Ectodermal cell (in vitro differentiated cells): Measurements from ENCODE around the gene YEATS4.

Experiments used
- H3K27ac ChIP-seq: 2 replicates; pipeline ENCODE4 v1.7.0; 2013; ENCODE audit warnings: mild to moderate bottlenecking, low read depth, low read length; ENCODE audit not compliant: insufficient read depth, poor library complexity, severe bottlenecking
- H3K27me3 ChIP-seq: 2 replicates; pipeline ENCODE4 v1.7.0; 2013; ENCODE audit warnings: mild to moderate bottlenecking, low read length; ENCODE audit not compliant: insufficient read depth, control insufficient read depth, poor library complexity, severe bottlenecking
- H3K36me3 ChIP-seq: one replicate; pipeline ENCODE4 v1.7.0; 2013; ENCODE audit warnings: low read length; ENCODE audit not compliant: control insufficient read depth, insufficient read depth
- H3K4me1 ChIP-seq: one replicate; pipeline ENCODE4 v1.7.0; 2013; ENCODE audit warnings: low read length; ENCODE audit not compliant: control insufficient read depth, insufficient read depth
- H3K4me3 ChIP-seq: 2 replicates; pipeline ENCODE4 v1.7.0; 2013; ENCODE audit warnings: low read depth, low read length, control low read depth; ENCODE audit not compliant: insufficient read depth
- H3K9me3 ChIP-seq: 2 replicates; pipeline ENCODE4 v1.7.0; 2013; ENCODE audit warnings: mild to moderate bottlenecking, low read length, moderate library complexity; ENCODE audit not compliant: control insufficient read depth
- WGBS, 2 experiments: methylation state at CpG; one replicate each; pipeline ENCODE4 v1.1.7; 2013; ENCODE audit warnings: missing lambda C conversion rate in 2 of 2; 5-methylcytosine and 5-hydroxymethylcytosine counted together

Gene YEATS4

GRCh38 chr12:69351462-69352236 is 7.9 kb upstream of the YEATS4 start:
- Histone ChIP-seq H3K27me3 (no peaks in the 10 kb centered on the region), H3K9me3 (no peaks in the 10 kb centered on the region), H3K36me3 (no peaks in the 10 kb centered on the region), H3K4me3 (no peak overlapping the region), H3K4me1 (peaks cover 9% of the 10 kb centered on the region), H3K27ac (no peak overlapping the region)
- 70 to 92% methylated on average over 2 of the region's 2 CpGs for WGBS, 2 experiments

DNA sequence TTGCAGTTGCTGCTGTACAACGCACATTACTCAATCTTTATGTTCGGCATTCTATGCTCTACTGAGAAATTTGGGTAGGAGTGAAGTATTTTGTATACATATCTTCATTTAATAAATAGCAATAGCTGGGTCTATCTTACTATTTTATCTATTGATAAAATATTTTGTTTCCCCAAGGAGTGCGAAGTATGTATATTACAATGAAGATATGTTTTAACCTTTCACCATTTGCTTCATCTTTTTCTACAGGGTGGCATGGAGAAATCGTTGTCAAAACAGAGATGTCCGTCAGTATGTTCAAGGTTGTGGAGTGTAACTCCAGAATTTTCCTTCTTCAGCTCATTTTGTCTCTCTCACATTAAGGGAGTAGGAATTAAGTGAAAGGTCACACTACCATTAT is 6.6 kb upstream of the YEATS4 start:
- no peak overlapping the region for H3K27ac ChIP-seq
- H3K4me3 ChIP-seq: no peak overlapping the region
- no peaks in the 10 kb centered on the region for H3K9me3 ChIP-seq
- H3K4me1 ChIP-seq: peaks cover 9% of the 10 kb centered on the region
- WGBS, 2 experiments: 98 to 100% methylated on average over 2 to 4 of the region's 5 CpGs
- H3K27me3 ChIP-seq: no peaks in the 10 kb centered on the region
- no peaks in the 10 kb centered on the region for H3K36me3 ChIP-seq

DNA sequence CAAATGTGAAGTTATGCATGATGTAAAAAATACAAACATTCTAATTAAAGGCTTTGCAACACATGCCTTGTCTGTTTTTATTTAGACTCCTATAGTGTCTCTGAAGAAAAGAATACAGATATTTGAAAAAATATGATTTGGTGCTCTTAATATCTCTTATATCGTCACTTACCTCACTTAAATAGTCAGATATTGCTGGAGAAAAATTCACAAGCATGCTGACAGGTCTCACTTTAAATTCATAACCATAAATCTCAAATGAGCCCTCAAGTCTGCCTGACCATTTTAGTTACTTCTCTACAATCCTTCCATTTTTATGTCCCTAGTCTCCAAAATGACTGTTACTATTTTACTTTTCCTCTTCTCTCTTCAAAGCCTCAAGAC is 5.4 kb upstream of the YEATS4 start:
- Histone ChIP-seq H3K27me3 (no peaks in the 10 kb centered on the region), H3K4me3 (no peak overlapping the region), H3K4me1 (peaks cover 9% of the 10 kb centered on the region), H3K9me3 (no peaks in the 10 kb centered on the region), H3K36me3 (no peaks in the 10 kb centered on the region), H3K27ac (no peak overlapping the region)
- 91 to 94% methylated on average over 1 of the region's 1 CpG for WGBS, 2 experiments

- 95 to 97% methylated on average over 1 of the region's 1 CpG for WGBS, 2 experiments
- H3K9me3 ChIP-seq: no peaks in the 10 kb centered on the region
- no peak overlapping the region for H3K27ac ChIP-seq
- H3K4me1 ChIP-seq: peaks cover 9% of the 10 kb centered on the region
- H3K4me3 ChIP-seq: no peak overlapping the region
- H3K36me3 ChIP-seq: no peaks in the 10 kb centered on the region
- no peaks in the 10 kb centered on the region for H3K27me3 ChIP-seq
Observed at GRCh38 chr12:69354556-69355187, 4.9 kb upstream of the YEATS4 start.

- H3K27ac ChIP-seq: no peak overlapping the region
- no peak overlapping the region for H3K4me3 ChIP-seq
- H3K27me3 ChIP-seq: no peaks in the 10 kb centered on the region
- peaks cover 9% of the 10 kb centered on the region for H3K4me1 ChIP-seq
- no peaks in the 10 kb centered on the region for H3K9me3 ChIP-seq
- no peaks in the 10 kb centered on the region for H3K36me3 ChIP-seq
- 95 to 97% methylated on average over 2 of the region's 2 CpGs for WGBS, 2 experiments
Observed at GRCh38 chr12:69355363-69356028, 4.0 kb upstream of the YEATS4 start.

DNA sequence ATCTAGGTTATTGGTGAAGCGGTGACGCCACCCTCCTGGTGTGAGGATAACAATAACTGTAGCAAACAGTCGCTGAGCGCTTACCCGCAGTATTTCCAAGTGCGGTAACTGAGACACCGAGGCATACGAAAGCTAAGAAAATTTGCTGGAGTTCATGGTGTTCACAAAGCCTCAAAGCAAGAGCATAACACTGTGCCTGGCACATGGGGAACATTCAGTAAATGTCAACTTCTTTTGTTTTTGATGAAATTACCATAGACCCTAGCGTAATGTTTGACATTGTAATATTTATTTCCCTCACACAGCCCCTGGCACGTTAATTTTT is 767 bp downstream of the YEATS4 start:
- 11 to 15% methylated on average over 10 of the region's 10 CpGs for WGBS, 2 experiments
- Histone ChIP-seq H3K4me1 (no peaks in the 10 kb centered on the region), H3K27ac (peak overlapping the region; percentile 95), H3K9me3 (no peaks in the 10 kb centered on the region), H3K4me3 (peak overlapping the region; percentile 83), H3K27me3 (no peaks in the 10 kb centered on the region), H3K36me3 (peaks cover 4% of the 10 kb centered on the region)

DNA sequence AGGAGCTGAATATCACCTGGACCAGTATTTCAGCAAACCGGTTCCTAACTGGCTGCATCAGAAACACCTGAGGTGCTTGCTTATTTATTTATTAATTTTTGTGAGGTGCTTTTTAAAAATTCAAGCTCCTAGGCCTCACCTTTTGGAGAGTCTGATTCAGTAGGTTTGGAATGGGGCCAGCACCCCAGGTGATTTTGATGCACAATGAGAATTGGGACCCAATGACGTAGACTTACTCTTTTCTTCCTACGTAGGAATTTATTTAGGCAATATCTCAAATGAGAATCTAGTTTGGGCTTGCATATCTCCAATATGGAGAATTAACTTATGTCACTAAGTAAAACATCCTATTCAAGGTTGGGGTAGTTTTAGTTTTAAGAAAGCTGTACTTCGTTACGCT is 7.3 kb downstream of the YEATS4 start:
- Histone ChIP-seq H3K27ac (no peak overlapping the region), H3K36me3 (peaks cover 26% of the 10 kb centered on the region), H3K4me3 (no peak overlapping the region), H3K9me3 (no peaks in the 10 kb centered on the region), H3K4me1 (no peaks in the 10 kb centered on the region), H3K27me3 (no peaks in the 10 kb centered on the region)
- 92 to 100% methylated on average over 3 to 5 of the region's 5 CpGs for WGBS, 2 experiments

DNA sequence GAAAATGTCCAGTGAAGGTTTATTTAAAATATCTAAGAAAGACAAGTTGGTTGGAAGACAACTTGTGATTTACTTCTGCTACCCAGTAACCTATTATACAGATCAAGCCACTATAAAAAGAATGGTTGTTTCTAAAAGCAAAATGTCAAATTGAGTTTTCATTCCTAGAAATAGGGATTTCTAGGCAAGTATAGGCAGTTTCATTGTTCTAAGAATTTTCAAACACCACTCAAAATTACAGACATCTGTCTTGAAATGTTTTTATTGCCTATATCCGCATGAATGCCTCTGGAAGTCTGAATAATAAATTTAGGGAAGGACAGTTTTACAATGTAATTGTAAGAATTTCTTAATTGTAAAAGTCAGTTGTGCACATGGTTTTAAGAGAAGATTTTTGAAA is 8.6 kb downstream of the YEATS4 start:
- H3K27ac ChIP-seq: no peak overlapping the region
- H3K4me1 ChIP-seq: no peaks in the 10 kb centered on the region
- 100% methylated on average over 1 of the region's 1 CpG for WGBS, 2 experiments
- no peaks in the 10 kb centered on the region for H3K27me3 ChIP-seq
- peaks cover 39% of the 10 kb centered on the region for H3K36me3 ChIP-seq
- H3K9me3 ChIP-seq: no peaks in the 10 kb centered on the region
- H3K4me3 ChIP-seq: no peak overlapping the region

GRCh38 chr12:69383074-69383473 is 23.5 kb downstream of the YEATS4 start:
- Histone ChIP-seq H3K36me3 (peaks cover 4% of the 10 kb centered on the region), H3K4me1 (no peaks in the 10 kb centered on the region), H3K27ac (no peak overlapping the region), H3K4me3 (no peak overlapping the region), H3K27me3 (no peaks in the 10 kb centered on the region), H3K9me3 (no peaks in the 10 kb centered on the region)
- 96 to 100% methylated on average over 1 of the region's 1 CpG for WGBS, 2 experiments

- Histone ChIP-seq H3K9me3 (no peaks in the 10 kb centered on the region), H3K4me3 (no peak overlapping the region), H3K36me3 (peaks cover 4% of the 10 kb centered on the region), H3K4me1 (no peaks in the 10 kb centered on the region), H3K27me3 (no peaks in the 10 kb centered on the region), H3K27ac (no peak overlapping the region)
- WGBS, 2 experiments: 89 to 90% methylated on average over 3 of the region's 3 CpGs
Observed at GRCh38 chr12:69385038-69385437, 25.5 kb downstream of the YEATS4 start.
